22Rv1 (cell line): Measurements from ENCODE around the gene WDR13.

Experiments
- CTCF ChIP-seq: fragments of 450-650 bp; IDR thresholded peaks from 2 replicates; pipeline ENCODE4 v1.5.1; 2017; ENCODE audit warnings: mild to moderate bottlenecking
- ZFX ChIP-seq: fragments of 450-650 bp; IDR thresholded peaks from 2 replicates; pipeline ENCODE4 v1.6.1; 2017; ENCODE audit warnings: antibody characterized with exemption, borderline replicate concordance

DNA sequence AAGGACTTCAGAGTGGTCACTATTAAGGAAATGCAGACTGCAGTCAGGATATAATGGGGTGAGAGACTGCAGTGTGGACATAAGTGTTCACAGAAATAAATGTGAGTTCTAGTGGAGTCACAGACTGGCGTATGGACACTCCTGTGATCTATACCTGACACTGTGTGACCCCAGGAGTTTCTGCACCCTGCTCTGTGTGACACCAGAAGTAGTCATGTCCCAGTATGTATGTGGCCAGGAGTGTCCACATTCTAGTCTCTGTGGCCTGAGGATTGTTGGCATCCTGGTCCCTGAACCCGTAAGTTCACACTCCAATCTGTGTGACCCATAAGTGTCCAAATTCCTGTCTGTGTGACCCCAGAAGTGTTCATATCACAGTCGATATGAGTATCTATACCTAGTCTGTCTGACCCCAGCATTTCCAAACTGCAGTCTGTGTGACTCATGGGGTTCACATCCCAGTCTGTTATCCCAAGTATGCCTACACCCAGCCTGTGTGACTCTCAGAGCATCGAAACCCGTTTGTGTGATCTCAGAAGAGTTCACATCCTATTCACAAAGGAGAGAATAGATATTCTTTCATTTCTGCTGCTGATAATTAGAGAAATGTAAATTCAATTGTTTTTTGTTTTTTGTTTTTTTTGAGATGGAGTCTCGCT, 16.3 kb downstream of the WDR13 start:
- TF ChIP-seq CTCF, result no peak
- no peak for TF ChIP-seq ZFX
